ENCODE data around the gene RHPN2.
"Not testable (repeated sequence)": the region's sequence is repeated elsewhere in the genome, so short reads cannot be mapped to it uniquely, and the experiment has no call there.

RHPN2 gene

DNA sequence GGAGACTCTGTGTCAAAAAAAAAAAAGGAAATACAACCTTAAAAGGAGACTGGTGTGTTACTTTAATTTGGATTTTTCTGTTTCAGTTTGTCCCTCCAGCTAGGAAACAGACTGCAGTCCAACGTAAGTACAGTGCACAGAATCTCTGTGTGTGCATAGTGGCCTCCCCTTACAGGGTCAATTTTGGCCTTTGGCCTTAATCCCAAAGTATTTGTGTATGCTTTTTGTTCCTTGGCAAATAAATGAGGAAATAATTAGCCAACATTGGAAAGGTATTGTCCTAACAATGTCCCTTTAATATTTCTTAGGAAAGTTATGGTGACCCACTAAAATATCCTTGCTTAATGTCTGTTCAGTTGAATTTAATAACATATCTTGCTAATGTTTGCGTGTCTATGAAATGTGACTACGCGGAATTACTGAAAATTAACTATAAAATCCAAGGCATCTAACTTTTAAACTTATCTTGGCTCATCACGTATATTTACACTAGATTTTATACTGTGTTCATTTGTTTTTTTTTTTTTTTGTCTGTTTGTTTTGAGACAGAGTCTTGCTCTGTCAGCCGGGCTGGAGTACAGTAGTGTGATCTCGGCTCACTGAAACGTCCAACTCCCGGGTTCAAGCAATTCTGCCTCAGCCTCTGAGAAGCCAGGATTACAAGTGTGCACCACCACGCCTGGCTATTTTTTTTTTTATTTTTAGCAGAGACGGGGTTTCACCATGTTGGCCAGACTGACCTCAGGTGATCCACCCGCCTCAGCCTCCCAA is 39.0 kb downstream of the RHPN2 start:
- not testable (repeated sequence) for DNase-seq

DNA sequence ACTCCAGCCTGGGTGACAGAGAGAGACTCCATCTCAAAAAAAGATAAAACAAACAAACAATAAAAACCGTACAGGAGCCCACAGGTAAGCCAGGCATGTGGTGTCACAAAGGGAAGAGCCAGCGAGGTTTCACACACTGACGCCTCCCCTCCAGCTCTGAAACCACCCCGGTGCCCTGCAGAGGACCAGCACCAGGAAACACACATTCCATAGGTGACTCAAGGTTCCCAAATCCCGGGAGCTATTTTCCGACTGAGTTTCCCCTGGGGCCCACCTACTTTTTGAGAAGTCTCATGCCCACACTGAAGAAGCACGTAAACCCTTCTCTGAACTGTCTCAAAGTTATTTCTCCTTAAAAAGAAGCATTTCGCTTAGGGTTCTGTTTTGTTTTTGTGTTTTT is 40.3 kb downstream of the RHPN2 start:
- DNase-seq: no peak

DNA sequence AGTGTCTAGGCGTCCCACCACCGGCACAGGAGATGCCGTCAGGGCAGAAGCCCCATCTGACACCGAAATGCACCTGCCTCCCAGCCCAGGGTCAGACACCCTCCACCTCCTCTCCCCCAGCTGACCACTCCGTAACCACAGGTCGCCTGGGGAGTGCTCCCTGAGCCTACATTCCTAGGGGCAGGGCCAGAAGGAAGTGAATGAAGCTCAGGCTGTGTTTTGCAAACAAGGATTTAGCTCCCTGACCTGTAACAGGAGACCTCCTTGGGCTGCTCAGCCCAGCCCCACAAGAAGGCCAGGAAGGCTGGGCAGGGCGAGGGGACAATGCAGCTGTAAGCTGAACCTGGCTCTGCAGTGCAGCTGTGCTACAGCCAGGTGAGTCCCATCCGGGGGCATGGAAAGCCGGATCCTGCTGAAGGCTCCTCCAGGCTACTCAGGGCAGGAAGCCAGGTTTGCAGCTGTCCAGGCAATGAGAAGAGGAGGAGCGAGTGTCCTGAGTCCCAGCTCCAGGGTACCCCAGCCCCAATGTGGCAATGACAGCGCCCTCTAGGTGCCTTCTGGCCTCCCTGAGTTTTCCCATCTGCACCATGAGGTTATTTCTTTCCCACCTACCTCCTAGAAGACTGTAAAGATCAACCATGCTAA is 42.1 kb downstream of the RHPN2 start:
- no peak for DNase-seq

DNA sequence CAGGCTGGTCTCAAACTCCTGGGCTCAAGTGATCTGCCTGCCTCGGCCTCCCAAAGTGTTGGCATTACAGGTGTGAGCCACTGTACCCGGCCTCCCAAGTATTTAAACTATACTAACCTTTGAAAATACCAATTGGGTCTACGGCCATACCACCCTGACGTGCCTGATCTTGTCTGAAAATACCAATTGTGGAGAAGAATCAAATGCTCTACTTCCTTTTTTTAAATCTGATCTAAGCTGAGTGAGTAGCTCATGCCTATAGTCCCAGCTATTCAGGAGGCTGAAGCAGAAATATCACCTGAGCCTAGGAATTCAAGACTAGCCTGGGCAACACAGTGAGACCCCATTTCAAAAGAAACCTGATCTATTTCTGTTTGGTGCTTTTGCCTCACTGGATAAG is 53.8 kb downstream of the RHPN2 start:
- DNase-seq: not testable (repeated sequence)

DNA sequence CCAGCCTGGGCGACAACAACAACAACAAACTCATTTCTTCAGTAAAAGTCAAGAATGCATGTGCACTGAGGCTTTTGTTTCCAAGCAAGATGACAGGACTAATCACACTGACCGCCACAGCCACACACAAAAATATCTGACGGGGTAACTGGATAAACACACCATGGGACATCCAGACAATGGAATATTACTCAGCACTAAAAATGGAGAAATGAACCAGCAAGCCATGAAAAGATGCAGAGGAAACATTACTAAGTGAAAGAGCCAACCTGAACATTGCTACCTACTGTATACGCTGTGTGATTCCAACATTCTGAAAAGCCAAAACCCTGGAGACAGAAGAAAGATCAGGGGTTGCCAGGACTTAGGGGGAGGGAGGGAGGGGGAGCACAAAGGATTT is 56.0 kb downstream of the RHPN2 start:
- no peak for DNase-seq

DNA sequence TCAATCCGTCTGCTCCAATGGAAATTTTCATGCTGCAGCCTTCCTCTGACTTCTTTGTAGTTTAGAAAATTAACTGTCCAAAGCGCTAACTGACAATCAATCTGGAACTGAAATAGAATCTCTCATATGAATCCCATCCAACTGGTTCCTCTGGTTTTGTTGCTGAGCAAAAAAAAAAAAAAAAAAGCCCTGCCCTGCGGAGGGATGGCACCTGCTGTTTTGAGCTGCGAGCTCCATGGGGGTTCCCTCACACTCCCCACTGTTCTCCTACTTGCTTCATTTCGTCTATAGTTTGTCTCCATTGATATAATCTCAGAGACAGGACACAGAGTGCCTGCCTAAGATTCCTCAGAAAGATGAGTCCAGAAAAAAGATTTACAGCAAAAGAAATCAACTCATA is 59.2 kb downstream of the RHPN2 start:
- no peak for DNase-seq

DNA sequence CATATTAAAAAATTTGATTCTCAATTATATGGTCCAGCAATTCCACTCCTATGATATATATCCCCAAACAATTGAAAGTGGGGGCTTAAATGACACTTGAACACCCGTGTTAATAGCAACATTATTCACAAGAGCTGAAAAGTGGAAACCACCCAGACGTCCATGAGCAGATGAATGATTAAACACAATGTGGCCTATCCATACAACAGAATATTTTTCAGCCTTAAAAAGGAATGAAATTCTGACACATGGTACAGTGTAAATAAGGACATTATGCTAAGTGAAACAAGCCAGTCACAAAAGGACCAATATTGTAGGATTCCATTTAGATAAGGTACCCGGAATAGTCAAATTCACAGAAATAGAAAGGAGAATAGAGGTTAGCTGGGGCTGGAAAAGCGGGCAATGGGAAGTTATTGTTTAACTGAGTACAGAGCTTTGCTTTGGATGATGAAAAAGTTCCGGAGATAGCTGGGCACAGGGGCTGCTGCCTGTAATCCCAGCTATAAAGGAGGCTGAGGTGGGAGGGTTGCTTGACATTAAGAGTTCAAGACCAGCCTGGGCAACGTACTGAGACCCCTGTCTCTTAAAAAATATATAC is 61.2 kb downstream of the RHPN2 start:
- not testable (repeated sequence) for DNase-seq

DNA sequence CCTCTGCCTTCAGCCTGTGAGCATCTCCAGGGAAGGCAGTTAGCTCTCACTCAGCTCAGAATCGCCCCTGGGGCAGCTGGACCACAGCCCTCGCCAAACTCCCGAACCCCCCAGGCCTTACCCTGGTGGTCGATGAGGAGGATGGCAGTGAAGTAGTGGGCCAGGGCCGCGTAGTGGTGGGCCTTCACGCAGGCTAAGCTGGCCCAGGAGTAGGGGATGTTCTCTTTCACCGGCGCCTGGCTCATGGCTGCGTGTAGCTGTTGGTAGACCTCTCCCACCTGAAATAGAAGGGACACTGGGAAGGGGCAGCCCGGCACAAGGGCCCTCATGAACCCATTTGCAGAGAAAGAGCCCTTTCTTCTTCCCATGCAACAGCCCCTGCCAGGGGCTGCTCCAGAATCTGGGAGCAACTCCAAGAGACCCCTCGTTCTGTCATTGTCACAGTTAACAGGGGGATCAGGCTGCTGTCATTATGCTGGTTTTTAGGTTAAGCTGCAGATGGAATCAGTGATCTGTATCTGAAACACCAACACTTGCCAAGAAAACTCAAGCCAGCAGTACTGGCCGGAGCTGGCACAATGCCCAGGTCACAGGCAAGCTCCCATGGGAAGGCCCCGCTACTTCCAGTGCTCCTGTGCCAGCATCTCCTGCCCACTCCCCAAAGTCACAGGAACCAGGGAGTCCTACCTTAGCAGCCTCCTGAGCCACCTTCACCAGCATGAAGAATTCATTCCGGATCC is 62.4 kb downstream of the RHPN2 start:
- not testable (repeated sequence) for DNase-seq

DNA sequence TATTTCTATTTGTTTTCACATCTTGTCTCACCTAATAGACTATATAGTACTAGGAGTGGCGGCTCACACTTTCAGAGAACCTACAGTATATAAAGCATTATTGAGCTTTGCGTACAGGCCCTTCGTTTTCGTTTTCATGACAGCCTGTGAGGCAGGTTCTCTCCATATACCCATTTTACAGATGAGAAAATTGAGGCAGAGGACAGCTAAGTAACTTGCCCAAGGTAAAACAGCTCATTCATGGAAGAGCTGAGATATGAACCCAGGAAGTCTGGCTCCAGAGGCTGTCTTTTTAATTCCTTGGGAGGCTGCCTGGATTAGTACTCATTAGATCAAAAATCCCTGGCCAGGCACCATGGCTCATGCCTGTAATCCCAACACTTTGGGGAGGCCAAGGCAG is 63.8 kb downstream of the RHPN2 start:
- no peak for DNase-seq

DNA sequence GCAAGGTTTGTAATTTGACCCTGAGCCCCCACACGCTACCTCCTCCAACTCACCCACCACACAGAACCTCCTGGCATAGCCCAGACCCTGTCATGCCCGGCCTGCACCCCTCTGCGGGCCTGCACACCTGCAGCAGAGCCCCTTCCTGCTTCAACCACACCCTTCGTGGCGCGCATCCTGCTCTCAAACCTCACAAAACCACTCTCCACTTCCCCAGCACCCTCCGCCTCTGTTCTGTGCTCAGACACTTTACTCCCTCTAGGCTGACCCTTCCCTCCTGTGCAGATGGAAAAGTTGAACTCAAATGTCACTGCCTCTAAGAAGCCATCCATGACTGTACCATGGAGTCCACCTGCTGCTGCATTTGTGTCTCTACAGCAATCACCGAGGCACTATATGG is 64.2 kb downstream of the RHPN2 start:
- no peak for DNase-seq

DNA sequence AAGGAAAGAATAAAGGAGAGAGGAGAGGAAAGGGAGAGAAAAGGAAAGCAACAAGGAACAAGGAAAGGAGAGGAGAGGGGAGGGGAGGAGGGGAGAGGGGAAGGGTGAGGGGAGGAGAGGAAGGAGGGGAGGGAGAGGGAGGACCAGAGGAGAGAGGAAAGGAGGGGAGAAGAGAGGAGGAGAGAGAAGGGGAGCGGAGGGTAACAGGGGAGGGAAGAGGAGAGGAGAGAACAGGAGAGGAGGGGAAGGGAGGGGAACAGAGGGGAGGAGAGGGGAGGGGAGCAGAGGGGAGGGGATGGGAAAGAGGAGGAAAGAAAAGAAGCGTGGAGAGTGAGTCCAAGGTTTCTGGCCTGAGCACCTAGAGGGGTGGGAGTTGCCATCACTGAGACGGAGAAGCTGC is 66.0 kb downstream of the RHPN2 start:
- DNase-seq: no peak

DNA sequence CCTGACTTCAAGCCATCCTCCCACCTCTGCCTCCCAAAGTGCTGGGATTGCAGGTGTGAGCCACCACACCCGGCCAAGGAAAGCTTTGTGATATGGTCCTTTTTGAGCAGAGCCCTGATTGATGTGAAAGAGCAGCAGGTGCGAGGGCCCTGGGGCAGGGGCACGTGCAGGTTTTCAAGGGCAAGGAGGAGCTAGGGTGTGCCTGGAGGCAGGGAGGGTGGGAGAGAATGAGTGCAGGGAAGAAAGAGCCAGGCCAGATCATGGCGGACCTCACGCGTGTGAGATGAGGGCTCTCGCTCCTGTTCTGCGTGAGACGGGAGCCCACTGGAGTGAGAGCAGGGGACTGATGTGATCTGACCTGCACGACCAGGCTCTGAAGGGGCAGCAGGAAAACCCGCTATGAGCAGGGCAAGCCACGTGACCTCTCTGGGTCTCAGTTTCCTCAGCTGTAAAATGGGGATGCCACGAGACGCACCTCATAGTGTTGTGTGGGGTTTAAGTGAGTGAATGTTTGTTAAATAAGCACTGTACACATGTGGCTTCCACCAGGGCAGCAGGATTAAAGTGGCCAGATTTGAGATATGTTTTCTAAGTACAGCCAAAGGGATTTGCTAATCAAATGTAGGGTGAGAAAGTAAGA is 66.9 kb downstream of the RHPN2 start:
- no peak for DNase-seq

DNA sequence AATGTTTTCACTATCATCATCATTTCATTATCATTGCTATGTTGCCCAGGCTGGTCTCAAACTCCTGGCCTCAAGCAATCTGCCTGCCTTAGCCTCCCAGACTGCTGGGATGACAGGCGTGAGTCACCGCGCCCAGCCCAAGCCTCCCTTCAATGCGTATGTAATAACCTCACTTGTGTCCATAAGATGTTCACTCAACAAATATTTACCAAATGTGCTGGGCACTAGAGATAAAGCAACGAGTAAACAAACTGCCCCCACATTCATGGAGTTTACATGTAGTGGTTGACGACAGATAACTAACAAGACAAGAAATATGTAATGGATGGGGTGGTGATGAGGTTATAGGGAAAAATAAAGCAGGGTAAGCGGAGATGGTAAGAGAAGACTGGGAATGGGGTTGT is 67.6 kb downstream of the RHPN2 start:
- DNase-seq: not testable (repeated sequence)

DNA sequence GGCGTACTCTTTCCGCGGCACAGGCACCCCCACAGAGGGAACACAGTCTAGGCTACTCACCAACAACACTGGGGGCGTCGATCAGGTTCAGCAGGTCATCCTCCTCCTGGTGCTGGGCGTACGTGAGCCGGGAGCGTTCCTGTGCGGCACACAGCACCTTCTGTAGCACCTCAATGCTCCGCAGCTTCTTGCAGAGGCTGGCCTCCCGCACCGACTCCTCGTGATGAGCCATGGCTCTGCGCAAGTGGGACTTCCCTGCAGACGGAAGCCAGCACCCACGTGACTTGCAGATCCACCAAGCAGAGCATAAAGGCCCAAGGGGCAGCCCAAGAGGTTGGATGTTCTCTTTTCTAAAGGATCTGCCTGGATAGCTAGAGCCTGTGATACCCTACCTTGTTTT is 68.7 kb downstream of the RHPN2 start:
- not testable (repeated sequence) for DNase-seq

DNA sequence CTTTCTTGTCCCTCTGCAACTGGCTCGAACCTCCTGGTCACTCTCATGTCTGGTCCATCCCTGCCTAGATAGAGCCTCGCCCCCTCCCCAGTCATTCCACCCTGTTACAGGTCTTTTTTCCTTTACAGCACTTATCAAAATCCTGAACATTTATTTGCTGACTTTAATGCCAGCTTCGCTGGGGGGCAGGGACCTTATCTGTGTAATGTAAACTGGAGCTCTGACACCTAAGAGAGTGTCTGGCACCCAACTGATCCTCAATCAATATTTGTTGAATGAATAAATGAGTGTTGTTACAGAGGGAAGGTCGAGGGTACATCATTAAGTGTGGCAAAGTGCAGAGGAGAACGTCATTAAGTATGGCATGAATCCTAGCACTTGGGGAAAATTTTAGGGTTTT is 76.0 kb downstream of the RHPN2 start:
- DNase-seq: no peak

DNA sequence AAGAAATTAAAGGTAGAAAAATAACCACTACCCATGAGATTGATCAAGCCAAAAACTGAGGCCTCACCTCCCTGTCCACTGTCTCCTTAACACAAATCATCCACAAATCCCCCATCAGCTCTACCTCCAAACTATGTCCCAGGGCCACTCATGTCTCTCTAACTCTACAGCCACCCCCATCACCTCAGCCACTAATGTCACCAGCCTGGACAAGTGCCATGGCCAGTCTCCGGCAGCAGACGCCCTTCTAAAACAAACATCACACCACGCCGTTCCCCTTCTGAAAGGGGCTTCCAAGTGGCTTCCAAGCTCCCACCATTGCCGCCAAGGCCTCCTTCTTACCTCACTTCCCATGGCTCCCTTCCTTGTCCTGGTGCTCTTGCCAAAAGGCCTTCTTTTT is 76.4 kb downstream of the RHPN2 start:
- DNase-seq: not testable (repeated sequence)

DNA sequence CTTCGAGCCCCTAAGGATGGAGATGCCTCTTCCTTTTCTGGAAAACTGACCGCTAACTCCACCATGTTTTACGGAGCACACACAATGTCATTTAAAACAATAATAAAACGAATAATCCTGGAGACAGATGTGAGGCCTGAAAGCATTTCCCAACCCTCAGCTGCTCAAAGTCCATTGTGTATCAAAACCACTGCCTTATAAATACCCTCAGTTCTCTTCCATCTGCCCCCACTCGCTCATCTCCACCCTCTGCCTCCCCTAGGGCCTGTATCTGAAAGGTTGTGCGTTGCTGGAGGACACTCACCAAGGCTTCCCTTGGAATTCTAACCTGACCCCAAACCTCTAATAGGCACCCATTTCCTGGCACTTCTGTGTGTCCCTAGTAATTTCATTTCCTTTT is 82.2 kb downstream of the RHPN2 start:
- DNase-seq: not testable (repeated sequence)

DNA sequence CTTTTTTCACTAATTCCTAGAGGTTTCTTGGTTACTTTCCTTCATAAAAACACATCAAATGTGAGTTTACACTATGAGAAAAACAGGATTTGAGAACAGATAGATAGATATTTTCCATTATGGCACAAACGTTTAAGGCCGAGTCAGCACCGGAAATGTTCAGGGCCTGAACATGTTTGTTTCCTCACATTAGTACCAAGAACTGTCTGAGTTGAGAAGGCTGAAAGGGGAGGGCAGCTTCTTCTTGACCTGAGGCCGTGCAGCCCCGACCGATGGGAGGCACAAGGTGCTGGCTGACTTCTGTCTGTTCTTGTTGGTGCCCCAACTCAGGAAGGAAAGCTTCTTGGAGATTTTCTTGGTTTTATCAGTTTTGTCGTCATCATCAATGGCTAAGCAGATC is 84.9 kb downstream of the RHPN2 start:
- not testable (repeated sequence) for DNase-seq

DNA sequence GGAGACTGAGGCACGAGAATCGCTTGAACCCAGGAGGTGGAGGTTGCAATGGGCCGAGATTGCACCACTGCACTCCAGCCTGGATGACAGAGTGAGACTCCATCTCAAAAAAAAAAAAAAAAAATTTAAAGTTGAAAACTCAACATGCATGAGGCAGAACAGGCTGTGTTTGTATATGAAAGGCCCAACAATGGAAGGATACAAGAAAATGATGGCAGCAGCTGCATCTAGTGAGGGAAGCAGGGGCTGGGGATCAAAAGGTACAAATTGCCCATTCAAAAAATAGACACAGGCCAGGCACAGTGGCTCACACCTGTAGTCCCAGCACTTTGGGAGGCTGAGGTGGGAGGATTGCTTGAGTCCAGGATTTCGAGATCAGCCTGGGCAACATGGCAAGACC is 86.9 kb downstream of the RHPN2 start:
- DNase-seq: not testable (repeated sequence)

DNA sequence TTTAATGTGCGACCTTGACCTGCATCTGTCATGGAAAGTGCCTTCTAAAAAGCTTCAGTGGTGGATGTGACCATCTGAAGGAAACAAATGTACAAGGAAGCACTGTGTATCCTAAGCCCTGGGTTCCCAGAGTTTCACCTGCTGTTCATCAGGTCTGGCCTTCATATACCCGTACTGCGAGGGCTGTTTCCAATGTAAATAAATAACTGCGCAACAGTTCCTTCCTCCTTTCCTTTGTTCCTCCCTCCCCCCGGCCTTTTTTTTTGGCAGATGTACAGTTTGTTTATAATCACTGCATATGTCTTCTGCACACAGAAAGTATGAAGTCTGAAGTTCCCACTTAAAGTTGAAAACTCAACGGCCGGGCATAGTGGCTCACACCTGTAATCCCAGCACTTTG is 87.4 kb downstream of the RHPN2 start:
- DNase-seq: no peak

DNA sequence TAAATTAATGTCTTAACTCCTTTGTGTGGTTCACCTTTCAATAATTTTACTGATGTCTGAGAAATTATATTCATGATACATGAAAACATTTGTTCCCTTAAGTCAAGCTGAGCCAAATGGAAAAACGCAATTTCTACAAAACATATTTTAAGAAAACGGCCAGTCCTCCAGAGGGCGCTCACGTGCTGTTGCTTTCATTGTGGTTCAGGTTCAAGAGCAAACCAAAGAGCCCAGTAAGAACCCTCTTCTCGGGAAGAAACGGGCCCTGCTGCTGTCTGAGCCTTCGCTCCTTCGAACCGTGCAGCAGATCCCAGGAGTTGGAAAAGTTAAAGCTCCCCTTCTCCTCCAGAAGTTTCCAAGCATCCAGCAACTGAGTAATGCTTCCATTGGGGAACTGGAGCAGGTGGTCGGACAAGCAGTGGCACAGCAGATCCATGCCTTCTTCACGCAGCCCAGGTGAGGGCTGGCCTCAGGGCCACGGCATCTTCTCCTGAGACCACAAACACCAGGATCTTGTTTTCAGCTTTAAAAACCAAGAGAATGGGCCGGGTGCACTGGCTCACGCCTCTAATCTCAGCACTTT is 88.4 kb downstream of the RHPN2 start:
- peak; percentile 45 to 52 for DNase-seq

DNA sequence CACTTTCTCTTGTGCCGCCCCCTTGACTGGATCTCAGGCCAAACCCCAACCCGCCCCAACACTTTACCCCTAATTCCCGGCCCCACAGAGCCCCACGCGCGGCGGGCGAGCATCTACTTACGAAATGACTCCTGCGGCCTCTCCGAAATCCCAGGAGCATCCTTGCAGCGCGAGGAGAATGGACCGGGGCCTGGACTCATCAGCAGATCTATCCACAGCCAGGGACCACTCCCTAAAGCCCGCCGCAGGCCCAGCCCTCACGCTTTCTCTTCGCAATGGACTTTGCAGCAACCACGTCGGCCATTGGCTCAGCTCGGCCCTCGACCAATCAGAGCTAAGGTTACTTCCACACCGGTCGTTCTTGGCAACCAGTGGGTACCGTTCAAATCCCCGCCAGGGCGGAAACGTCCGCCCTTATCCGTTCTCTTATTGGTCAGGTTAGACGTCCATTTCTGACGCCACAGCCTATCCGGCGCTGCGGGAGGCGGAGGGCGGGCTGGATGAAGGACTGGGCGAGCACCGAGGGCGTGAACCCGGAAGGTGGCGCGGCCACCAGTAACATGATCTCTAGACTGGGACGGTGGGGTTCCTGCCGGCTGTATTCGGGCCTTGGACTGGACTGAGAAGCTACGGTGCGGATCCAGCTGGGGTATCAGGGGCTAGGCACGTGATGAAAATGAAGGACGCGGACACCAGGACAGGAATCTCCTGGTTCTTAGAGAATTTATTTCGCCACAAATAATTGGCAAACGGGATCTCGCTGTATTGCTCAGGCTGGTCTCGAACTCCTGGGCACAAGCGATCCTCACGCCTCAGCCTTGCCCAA is 92.8 kb downstream of the RHPN2 start, which contains the start of the genes CEP89 and FAAP24:
TSS of gene CEP89 (minus strand) at position 244 of the 826 bp plus-strand sequence. CDS start at position 160, 84 bp downstream.
TSS of gene FAAP24 (plus strand) at position 528 of the 826 bp plus-strand sequence. CDS start 955 bp downstream, outside the sequence.
- DNase-seq: peak; percentile 98 to 100

Measured in NCI-H187 (cell line).